Upper lobe of right lung (tissue), 1 donor: ENCODE results near the gene IP6K2. TPM values are rescaled to one million over a fixed set of nuclear protein-coding genes. Genes with fewer than 3 reads are reported as not detected.

Experiments used
- ATAC-seq: fragments of 200-7000 bp; cut with Tn5 transposase; one replicate; pipeline ENCODE4 v1.9.1; 2020; ENCODE audit warnings: mild to moderate bottlenecking, moderate library complexity
- DNase-seq: peaks from one replicate; pipeline ENCODE4 v3.0.0-alpha.2; 2020
- H3K27ac ChIP-seq: fragments of 200-600 bp; one replicate; pipeline ENCODE4 v1.8.0; 2022
- H3K27me3 ChIP-seq: fragments of 200-600 bp; one replicate; pipeline ENCODE4 v1.8.0; 2022; ENCODE audit warnings: mild to moderate bottlenecking
- H3K36me3 ChIP-seq: fragments of 200-600 bp; one replicate; pipeline ENCODE4 v1.8.0; 2022
- H3K4me1 ChIP-seq: fragments of 200-600 bp; one replicate; pipeline ENCODE4 v1.8.0; 2022
- H3K4me3 ChIP-seq: fragments of 200-600 bp; one replicate; pipeline ENCODE4 v1.8.0; 2022; ENCODE audit warnings: mild to moderate bottlenecking
- H3K9me3 ChIP-seq: fragments of 200-600 bp; one replicate; pipeline ENCODE4 v1.8.0; 2022
- CTCF ChIP-seq: fragments of 200-600 bp; IDR thresholded peaks from one replicate; pipeline ENCODE4 v1.8.0; 2022; ENCODE audit warnings: antibody characterized with exemption
- intact Hi-C: fragments of 100-400 bp; cut with DNase I; formaldehyde crosslinking; loops from one replicate; pipeline ENCODE4 v1.11.0; 2022
- microRNA-seq: library from miRNA; unstranded; fragments of <30 nt; microRNA quantifications from one replicate; pipeline ENCODE4 v1.2.0, GENCODE V29; 2020; ENCODE audit warnings: borderline microRNAs expressed
- total RNA-seq: library from RNA; stranded (reverse); fragmentation: NEBNext Ultra II Directional; extraction: Animal tissue kit (Norgen Biotek cat#: 25700); gene quantifications from one replicate; pipeline ENCODE4 v1.2.1, GENCODE V29; 2021
- donor health status: DM: no; HTN: yes; CAD: no; lungs with severe emphysema.

The IP6K2 gene
- total RNA-seq, 1 donor from 2014 or later = 44.2 TPM

GRCh38 chr3:48639944-48640606, 76.9 kb downstream of the IP6K2 start:
- no peaks in the 10 kb centered on the region for H3K9me3 ChIP-seq
- peaks cover 8% of the 10 kb centered on the region for H3K4me1 ChIP-seq
- TF ChIP-seq CTCF = no peak
- no peak for DNase-seq
- intact Hi-C loops = no loop called here
- no peak overlapping the region for H3K4me3 ChIP-seq
- H3K27me3 ChIP-seq = no peaks in the 10 kb centered on the region
- H3K36me3 ChIP-seq = no peaks in the 10 kb centered on the region
- no peak for ATAC-seq
- no peak overlapping the region for H3K27ac ChIP-seq

Small RNA genes within 50 kb of the gene (microRNA-seq; reads per million reads assigned to microRNA genes)
- not detected for gene MIR4793

Other genes with a start within 250 kb of the IP6K2 start
- gene SHISA5, start 213.0 kb downstream of the IP6K2 start, total RNA-seq = 163 TPM
- gene PFKFB4, start 160.4 kb downstream of the IP6K2 start, total RNA-seq = 11.0 TPM
- gene UCN2, start 153.4 kb downstream of the IP6K2 start, total RNA-seq = not detected
- 3.7 TPM for gene COL7A1, start 121.9 kb downstream of the IP6K2 start, total RNA-seq
- gene UQCRC1, start 107.6 kb downstream of the IP6K2 start, total RNA-seq = 126 TPM
- not detected for gene TMEM89, start 95.5 kb downstream of the IP6K2 start, total RNA-seq
- gene SLC26A6, start 81.8 kb downstream of the IP6K2 start, total RNA-seq = 19.9 TPM
- 1.2 TPM for gene CELSR3, start 54.3 kb downstream of the IP6K2 start, total RNA-seq
- gene NCKIPSD, start 31.3 kb downstream of the IP6K2 start, total RNA-seq = 18.3 TPM
- 47.6 TPM for gene PRKAR2A, start 130.7 kb upstream of the IP6K2 start, total RNA-seq
- 26.0 TPM for gene SLC25A20, start 181.7 kb upstream of the IP6K2 start, total RNA-seq
- gene ARIH2, start 201.6 kb upstream of the IP6K2 start, total RNA-seq = 88.1 TPM